ENCODE results near the gene KRT32.

DNA sequence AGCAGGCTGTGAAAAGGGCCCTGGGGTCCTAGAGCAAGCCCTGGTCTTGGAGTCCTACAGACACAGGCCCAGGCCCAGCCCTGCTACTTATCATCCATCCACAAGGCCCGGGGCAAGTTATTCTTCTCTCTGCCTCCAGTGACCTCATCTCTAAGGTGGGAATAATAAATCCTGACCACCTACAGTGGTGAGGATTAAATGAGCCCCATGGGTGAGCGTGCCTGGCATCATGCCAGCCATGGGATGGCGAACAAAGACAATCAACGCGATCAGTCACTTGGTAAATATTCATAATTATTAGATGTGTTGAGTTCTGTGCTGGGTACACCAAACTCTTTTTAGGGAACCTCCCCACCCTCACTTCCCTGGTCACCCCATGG, 46.0 kb upstream of the KRT32 start:
- no peak for TF ChIP-seq POLR2A (IDR thresholded peaks at IDR 0.05)
- TF ChIP-seq, protein P1, sequence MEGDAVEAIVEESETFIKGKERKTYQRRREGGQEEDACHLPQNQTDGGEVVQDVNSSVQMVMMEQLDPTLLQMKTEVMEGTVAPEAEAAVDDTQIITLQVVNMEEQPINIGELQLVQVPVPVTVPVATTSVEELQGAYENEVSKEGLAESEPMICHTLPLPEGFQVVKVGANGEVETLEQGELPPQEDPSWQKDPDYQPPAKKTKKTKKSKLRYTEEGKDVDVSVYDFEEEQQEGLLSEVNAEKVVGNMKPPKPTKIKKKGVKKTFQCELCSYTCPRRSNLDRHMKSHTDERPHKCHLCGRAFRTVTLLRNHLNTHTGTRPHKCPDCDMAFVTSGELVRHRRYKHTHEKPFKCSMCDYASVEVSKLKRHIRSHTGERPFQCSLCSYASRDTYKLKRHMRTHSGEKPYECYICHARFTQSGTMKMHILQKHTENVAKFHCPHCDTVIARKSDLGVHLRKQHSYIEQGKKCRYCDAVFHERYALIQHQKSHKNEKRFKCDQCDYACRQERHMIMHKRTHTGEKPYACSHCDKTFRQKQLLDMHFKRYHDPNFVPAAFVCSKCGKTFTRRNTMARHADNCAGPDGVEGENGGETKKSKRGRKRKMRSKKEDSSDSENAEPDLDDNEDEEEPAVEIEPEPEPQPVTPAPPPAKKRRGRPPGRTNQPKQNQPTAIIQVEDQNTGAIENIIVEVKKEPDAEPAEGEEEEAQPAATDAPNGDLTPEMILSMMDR (IDR thresholded peaks at IDR 0.05): no peak

Measured in vagina (tissue), 2 donors.